Stimulated activated CD8-positive, alpha-beta memory T cell treated with anti-CD3 and anti-CD28 coated beads, Interleukin-7, amount 100 ng/mL, for 1 hour (primary cell): Measurements from ENCODE around the gene EFCAB11.

Source experiments
- DNase-seq, 2 donors: peaks; one replicate each; pipeline ENCODE4 v3.0.0-alpha.2; 2020; ENCODE audit warnings: low read depth in 2 of 2

EFCAB11 gene

GRCh38 chr14:89767861-89768268 lies 186.7 kb downstream of the EFCAB11 start:
- DNase-seq, result peak in 1 of 2 donors; percentile 26

- DNase-seq, result no peak
Measured at GRCh38 chr14:89767131-89767530, 187.4 kb downstream of the EFCAB11 start.

GRCh38 chr14:89765346-89765745 lies 189.2 kb downstream of the EFCAB11 start:
- no peak for DNase-seq

- DNase-seq, result no peak
Measured at GRCh38 chr14:89760086-89760485, 194.4 kb downstream of the EFCAB11 start.

- DNase-seq, result no peak
Measured at GRCh38 chr14:89757313-89757939, 197.1 kb downstream of the EFCAB11 start.

GRCh38 chr14:89755816-89756215 lies 198.7 kb downstream of the EFCAB11 start:
- DNase-seq, result no peak

GRCh38 chr14:89753828-89754412 lies 200.6 kb downstream of the EFCAB11 start:
- no peak for DNase-seq

- no peak for DNase-seq
Measured at GRCh38 chr14:89750908-89751392, 203.6 kb downstream of the EFCAB11 start.

- DNase-seq, result no peak
Measured at GRCh38 chr14:89750281-89750755, 204.2 kb downstream of the EFCAB11 start.

GRCh38 chr14:89748004-89748403 lies 206.5 kb downstream of the EFCAB11 start:
- no peak for DNase-seq

GRCh38 chr14:89747126-89747525 lies 207.4 kb downstream of the EFCAB11 start:
- no peak for DNase-seq

- no peak for DNase-seq
Measured at GRCh38 chr14:89746654-89747053, 207.9 kb downstream of the EFCAB11 start.

GRCh38 chr14:89746135-89746534 lies 208.4 kb downstream of the EFCAB11 start:
- DNase-seq, result no peak
